Body of pancreas (tissue), 4 donors: ENCODE measurements around the gene CAPN15.
A peak's percentile ranks its signal among the peaks of the same experiment; 100 is the strongest.

Source experiments
- POLR2A ChIP-seq, 3 donors: fragments of 450-650 bp; IDR thresholded peaks; one replicate each; pipeline ENCODE4 v1.6.1; 2016; ENCODE audit warnings: antibody characterized with exemption in 3 of 3, mild to moderate bottlenecking in 2 of 3
- TF ChIP-seq, protein P1 (sequence below), 7 experiments: fragments of 450-650 bp in 4 of 7; fragments of 200-600 bp in 3 of 7; sonication (generic) in 3 of 7; IDR thresholded peaks; one replicate each; pipeline ENCODE4 v1.5.1; 2016 to 2019; ENCODE audit warnings: antibody characterized with exemption in 7 of 7

GRCh38 chr16:578870-579405 is 51.4 kb downstream of the CAPN15 start:
- TF ChIP-seq POLR2A (IDR thresholded peaks at IDR 0.05), result no peak
- TF ChIP-seq, protein P1, sequence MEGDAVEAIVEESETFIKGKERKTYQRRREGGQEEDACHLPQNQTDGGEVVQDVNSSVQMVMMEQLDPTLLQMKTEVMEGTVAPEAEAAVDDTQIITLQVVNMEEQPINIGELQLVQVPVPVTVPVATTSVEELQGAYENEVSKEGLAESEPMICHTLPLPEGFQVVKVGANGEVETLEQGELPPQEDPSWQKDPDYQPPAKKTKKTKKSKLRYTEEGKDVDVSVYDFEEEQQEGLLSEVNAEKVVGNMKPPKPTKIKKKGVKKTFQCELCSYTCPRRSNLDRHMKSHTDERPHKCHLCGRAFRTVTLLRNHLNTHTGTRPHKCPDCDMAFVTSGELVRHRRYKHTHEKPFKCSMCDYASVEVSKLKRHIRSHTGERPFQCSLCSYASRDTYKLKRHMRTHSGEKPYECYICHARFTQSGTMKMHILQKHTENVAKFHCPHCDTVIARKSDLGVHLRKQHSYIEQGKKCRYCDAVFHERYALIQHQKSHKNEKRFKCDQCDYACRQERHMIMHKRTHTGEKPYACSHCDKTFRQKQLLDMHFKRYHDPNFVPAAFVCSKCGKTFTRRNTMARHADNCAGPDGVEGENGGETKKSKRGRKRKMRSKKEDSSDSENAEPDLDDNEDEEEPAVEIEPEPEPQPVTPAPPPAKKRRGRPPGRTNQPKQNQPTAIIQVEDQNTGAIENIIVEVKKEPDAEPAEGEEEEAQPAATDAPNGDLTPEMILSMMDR (IDR thresholded peaks at IDR 0.05), result peak; percentile 86 to 96 (median 93)
